GM19025 (cell line): ENCODE data around the gene CEACAM4.
"Not testable (repeated sequence)": the region's sequence is repeated elsewhere in the genome, so short reads cannot be mapped to it uniquely, and the experiment has no call there.

Source experiments
- ATAC-seq: cut with Tn5 transposase; IDR thresholded peaks from one replicate; pipeline ENCODE4 v1.9.1; 2021; ENCODE audit warnings: mild to moderate bottlenecking, low read depth, moderate library complexity; ENCODE audit not compliant: unreplicated experiment

CEACAM4 gene

DNA sequence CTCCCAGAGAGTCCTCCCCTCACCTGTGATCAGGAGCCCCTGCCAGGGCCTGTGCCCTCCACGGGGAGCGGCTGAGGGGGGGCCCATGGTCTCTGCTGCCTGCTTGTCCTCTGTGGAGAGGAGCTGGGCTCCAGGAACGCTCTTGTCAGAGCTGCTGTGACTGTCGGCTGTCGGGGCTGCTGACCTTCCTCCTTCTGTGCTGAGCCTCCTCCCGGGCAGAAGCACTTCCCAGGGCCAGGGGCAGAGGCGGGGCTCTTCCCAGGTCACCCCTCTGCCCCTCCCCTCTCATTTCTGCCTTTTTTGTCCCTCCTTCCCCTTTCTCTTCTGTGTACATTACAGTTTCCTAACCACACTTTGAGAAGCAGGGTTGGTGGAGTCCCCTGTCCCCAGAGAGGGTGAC is at the start of gene CEACAM4:
CEACAM4 (minus strand) TSS at position 198 of the 400 bp plus-strand sequence; CDS start at position 87, 111 bp downstream.
- ATAC-seq: no peak

DNA sequence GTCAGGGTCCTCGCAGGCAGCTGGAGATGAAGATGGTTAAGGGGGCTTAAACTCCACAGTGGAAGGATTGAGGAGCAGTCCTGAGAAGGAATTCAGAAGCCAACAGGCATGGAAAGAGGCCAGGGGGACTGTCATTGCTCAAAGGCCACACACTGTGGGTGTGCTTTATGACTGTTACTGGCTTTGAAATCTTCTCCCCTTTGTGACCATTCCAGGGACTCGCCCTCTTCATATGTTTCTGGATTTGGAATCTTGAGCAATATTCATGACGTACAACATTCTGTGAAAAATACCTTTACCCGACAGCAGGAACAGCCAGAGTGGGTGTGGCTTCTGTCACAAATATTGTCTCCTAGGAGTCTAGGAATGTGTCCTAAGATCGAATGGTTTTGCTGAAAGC is 44.6 kb upstream of the CEACAM4 start:
- no peak for ATAC-seq

DNA sequence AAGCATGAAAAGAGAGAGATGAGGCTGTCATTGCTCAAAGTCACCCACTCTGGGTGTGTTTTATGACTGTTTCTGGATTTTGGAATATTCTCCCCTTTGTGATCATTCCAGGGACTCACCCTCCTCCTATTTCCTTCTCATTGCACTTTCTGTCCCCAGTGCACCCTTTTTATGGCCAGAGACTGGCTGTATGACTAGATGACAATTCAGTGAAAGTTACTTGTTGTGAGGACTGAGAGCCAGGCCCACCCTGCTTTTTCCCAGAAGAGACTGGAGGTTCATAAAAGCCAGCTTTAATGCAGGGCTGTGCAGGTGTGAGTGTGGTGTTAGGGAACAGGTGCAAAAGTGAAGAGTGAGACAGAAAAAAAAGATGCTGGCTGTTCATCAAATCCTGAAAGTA is 43.9 kb upstream of the CEACAM4 start:
- ATAC-seq: no peak

DNA sequence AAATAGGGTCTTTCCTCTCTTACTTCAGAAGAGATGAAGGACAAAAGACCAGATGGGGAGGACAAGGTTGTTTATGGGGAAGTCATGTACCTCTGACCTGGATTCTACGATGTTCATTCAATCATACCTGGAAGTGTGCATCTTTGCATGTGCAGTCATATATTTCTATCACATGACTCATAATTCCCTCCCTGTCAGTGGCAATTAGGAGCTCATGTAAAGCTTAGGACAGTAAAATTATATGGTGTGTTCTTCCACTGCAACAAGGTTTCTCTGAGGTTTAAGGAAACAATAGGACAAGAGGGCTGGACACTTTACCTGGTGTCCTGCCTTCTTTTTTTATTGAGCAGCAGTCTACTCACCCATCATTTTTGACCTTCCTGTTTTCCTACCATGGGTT is 41.4 kb upstream of the CEACAM4 start:
- no peak for ATAC-seq

DNA sequence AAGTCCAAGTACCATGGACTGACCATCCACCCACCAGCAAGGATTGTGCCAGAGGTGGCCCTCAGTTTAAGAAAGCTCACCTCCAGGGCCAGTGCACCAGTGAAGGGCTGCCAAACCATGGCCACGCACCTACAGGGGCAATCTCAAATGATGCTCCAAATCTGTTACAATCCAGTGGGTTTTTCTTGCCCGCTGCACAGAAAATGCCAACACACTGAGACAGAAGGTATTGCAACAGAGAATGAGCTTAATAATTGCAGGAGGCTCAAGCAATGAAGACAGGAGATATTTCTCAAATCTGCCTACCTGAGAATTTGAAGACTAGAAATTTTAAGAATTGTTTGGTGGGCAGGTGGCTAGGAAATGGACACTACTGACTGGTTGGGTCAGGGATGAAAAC is 39.2 kb upstream of the CEACAM4 start:
- no peak for ATAC-seq

DNA sequence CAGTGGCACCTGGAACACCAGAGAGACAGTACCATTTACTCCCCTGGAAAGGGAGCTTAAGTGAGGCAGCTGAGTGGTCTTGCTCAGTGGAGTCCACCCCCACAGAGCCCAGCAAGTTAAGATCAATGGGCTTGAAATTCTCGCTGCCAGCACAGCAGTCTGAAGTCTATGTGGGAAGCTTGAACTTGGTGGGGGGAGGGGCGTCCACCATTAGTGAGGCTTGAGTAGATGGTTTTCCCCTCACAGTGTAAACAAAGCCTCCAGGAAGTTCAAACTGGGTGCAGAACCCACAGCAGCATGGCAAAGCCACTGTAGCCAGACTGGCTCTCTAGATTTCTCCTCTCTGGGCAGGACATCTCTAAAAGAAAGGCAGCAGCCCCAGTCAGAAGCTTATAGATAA is 30.3 kb upstream of the CEACAM4 start:
- no peak for ATAC-seq

DNA sequence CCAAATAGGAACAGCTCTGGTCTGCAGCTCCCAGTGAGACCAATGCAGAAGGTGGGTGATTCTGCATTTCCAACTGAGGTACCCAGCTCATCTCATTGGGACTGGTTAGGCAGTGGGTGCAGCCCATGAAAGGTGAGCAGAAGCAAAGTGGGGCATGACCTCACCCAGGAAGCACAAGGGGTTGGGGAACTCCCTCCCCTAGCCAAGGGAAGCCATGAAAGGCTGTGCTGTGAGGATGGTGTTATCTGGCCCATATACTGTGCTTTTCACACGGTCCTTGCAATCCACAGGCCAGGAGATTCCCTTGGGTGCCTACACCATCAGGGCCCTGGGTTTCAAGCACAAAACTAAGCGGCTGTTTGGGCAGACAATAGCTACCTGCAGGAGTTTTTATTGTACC is 29.9 kb upstream of the CEACAM4 start:
- ATAC-seq: not testable (repeated sequence)

DNA sequence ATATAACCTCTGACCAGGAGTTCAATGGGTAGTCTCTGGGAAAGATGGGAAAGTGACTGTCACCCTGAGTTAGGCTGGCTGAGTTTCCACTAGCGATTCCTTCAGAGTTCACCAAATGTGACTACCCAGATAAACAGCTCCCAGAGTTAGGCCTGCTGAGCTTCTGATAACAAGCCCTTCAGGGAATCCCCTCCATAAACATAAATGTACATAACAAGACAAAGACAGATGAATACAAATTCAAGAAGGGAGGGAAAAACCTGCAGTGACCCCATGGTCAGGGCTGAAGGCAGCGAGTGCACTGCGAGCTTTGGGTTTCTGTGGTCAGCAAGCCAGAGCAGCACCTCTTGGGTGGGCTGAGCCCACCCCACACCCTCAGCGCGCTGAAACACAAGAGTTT is 25.4 kb upstream of the CEACAM4 start:
- ATAC-seq: no peak

DNA sequence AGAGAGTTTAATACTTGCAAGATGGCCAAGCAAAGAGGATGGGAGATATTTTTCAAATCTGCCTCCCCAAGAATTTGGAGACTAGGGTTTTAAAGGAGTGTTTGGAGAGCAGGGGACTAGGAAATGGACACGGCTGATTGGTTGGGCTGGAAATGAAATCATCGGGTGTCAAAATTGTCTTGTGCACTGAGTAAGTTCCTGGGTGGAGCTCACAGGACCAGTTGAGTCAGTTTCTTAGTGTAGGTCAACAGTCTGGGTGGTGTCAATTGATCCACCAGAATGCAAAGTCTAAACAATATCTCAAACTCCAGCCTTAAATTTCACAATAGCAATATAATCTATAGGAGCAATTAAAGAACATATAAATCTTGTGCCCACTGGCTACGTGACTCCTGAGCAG is 23.0 kb upstream of the CEACAM4 start:
- no peak for ATAC-seq

DNA sequence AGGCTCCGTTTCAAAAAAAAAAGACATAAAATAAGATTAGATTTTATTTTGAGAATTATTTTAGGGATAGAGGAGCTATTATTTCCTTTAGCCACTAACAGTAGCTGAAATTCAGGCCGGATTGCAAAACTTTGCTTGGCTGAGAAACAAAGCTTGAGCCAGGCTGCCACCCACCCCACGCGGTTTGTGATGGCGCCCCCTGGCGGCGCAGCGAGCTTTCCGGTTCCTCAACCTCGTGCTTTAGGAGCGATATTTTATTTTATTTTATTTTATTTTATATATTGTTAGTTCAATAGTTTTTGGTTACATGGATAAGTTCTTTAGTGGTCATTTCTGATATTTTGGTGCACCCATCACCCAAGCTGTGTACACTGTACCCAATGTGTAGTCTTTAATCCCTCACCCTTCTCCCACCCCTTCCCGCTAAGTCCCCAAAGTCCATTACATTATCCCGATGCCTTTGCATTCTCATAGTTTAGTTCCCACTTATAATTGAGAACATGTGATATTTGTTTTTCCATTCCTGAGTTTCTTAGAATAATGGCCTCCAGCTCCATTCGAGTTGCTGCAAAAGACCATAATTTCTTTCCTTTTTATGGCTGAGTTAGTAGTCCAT is 19.8 kb upstream of the CEACAM4 start:
- no peak for ATAC-seq

DNA sequence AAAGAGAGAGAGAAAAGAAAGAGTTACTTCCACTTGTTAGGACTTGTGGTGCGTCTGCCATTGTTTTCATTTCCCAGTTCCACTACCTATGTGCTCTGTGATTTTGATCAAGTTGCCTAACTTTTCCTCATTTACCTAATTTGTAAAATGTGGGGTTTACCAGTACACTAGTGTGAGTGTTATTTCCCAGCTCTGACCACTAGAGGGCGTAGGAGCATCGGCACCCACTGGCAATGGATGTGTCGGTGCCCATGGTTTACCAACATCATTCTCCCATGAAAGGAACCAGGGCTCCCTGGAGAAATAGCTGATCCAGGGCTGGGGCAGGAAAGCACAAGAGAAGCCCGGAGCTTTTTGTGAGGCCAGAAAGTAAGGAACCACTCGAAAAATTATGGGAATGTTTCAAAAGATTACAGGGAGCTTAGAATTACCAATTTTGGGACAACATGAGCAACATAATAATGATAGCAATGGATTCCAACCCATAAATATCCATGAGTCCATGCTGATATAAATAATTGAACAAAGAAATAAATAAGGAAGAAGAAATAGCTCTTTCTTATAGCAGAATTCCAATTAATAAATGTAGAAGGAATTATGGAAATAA is 15.1 kb upstream of the CEACAM4 start:
- ATAC-seq: no peak

DNA sequence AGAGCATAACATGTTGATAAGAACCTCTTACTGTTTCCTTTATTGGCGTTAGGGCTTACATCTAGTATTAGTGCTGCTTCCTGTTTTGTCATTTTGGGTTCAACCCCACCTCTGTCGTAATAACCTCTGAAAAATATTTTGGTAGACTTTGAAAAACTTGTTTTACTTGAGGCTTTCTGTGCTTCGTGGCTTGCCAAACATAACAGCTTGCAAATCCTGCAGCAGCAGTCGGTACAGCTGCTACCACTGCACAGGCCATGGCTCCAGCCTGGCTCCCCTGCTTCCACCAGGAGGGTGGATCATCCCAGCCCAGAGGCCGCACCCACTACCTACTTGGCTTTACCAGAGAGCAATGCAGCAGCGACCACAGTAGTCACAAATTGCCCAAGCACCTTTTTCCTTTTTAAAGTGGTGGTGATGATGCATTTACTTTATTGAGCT is 11.8 kb upstream of the CEACAM4 start:
- no peak for ATAC-seq

DNA sequence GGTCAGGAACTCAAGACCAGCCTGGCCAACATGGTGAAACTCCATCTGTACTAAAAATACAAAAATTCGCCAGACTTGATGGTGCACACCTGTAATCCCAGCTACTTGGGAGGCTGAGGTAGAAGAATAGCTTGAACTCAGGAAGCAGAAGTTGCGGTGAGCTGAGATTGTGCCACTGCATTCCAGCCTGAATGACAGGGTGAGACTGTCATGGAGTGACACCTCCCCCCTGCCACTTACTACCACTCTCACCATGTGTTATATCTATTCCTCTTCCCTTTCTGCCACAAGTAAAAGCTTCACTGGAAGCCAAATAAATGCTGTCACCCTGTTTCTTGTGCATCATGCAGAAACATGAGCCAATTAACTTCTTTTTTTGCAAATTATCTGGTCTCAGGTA is 10.6 kb upstream of the CEACAM4 start:
- ATAC-seq: no peak

DNA sequence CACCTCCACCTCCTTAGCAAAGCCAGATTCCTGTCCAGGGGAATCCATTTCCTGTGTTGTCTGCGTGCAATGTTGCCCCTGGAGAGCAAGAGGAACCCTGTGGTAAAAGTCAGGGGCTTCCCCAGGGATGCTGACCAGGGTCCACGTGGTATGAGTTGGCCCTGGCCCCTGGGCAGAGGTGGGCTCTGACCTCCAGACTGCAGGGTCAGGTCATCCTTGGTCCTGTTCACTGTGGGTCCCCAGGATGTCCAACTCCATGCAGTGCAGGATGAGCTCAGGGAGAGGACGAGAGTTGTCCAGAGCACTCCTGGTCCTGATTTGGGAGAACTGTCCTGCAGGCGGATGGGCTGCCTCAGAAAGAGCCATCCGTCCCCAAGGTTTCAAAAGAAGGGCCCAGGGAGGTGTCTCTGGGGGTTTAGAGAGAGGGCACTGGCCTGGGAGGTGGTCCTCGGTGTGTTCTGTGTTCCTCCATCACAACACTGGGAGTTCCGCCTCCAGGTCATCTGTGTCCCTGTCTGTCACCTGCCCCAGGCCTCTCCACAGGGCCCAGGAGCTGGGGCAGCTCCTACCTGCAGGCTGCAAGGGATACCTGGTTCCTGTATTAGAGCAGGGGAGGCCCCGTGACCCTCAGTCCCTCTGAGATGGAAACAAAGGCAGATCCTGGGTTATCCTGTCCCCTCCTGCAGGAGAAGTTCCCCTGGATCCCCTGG is 1.2 kb upstream of the CEACAM4 start:
- no peak for ATAC-seq

DNA sequence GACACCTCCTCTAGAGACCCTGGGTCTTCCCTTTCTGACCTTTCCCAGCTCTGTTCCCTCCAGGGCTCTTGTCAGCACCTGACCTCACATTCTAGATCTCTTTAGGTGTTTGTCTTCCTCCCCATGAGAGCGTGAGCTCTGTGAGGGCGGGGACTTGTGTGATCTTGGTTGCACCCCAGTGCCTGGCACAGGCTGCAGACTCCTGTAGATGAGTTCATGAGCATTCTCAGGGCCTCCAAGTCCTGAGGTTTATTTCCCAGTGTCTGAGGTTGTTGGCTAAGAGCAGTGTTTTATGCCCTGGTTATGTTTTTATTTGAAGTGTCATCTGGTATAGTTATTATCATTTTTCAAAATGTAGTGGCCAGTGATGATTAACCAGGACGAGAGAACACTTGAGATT is 596 bp downstream of the CEACAM4 start:
- no peak for ATAC-seq

DNA sequence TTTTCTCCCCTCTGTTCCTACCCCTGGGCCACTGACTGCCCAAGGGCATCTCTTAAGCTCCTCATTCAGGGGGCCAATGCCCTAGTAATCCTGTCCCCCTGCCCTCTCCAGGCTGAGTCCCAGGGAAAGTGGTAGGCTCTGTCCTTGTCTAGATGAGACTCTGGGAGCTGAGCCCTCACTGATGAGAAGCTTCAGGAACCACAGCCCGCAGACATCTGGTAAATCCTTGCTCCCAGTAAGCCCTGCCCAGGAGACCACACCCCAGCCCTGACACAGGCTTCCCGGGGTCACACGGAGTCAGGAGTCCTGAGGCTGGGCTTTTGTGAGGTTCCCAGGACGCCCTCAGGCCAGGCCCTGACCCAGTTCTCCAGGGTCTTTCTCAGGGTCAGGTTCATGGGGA is 1.9 kb downstream of the CEACAM4 start:
- no peak for ATAC-seq

DNA sequence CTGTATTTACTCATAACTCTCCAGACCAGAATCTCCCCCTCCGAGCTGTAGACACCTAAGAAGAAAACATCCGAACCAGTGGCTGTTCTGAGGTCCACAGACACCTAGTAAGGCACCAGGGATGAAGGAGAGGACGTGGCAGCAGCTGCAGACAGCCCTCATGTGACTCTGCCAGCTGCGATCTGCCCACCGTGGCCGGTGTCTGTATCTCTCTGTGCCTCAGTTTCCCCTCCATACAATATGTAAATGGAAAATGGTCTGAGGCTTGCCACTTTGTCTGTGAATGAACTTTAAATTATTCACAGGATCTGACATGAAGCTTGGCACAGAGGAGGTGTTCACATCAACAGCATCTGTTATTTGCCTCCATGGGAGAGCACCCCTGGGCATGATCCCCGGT is 2.4 kb downstream of the CEACAM4 start:
- ATAC-seq: no peak

DNA sequence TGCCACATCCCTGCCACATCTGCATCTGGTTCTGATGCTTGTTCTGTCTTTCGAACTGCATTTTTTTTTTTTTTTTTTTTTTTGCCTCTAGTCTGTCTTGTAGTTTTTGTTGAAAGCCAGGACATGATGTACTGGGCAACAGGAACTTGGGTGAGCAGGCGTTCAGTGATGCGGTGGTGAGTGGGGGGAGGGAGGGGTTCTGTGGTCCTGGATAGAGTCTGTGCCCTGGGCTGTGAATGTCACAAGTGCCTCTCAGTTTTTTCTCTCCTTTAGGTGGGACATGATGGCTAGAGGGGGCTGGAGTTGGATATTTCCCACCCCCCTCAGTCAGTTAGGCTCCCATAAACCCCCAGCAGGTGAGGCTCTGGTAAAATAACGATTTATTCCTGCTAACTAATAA is 3.5 kb downstream of the CEACAM4 start:
- ATAC-seq: no peak

DNA sequence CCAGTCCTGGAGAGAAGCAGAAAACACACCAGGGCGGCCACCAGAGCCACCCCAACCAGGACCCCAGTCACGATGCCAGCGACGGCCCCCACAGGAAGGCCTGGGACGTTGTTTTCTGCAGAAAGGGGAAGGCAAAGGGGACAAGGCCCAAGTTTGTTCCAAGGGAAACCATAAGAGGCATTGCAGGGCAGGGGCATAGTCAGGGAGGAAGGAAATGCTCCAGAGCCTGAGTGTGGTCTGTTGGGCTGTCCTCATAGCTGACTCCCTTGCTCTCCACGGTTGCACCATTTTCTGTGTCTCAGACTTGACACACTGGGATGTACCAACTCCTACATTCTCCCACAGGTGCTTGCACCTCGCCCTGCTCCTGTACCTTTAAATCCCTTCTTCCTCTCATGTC is 5.2 kb downstream of the CEACAM4 start:
- no peak for ATAC-seq

DNA sequence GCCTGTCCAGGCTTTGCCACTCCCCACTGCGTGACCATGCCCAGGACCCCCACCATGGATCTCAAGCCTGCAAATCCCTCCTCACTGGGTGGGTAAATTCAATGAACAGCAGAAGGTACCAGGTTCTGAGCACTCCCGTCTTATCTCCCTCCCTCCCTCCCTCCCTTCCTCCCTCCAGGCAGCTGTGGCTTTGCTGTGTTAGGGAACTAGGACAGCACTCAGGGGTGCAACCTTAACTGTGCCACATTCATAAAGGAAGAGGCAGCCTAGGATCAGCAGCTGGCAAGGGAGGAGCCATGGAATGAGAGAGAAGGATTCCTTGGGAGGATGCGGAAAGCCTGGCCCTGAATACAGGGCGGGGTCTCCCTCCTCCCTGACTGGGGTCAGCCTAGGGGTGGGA is 5.6 kb downstream of the CEACAM4 start:
- no peak for ATAC-seq

DNA sequence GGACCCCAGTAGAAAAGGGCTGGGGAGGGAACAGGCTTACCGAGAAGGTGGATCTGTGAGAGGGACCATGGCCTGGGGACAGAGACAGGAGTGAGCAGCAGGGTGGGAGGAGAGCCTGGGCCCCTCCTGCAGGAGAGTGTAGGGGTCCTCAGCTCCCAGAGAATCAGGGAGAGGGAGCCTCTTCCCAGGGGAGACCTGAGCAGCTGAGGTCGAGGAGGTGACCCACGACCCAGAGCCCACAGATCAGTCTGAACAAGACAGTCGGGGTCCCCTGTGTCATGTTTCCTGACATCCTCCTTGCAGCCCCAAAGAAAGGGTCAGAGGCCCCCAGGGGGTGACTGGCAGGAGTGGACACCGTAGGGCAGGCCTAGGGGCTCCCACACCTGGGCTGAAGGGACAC is 6.7 kb downstream of the CEACAM4 start:
- no peak for ATAC-seq

DNA sequence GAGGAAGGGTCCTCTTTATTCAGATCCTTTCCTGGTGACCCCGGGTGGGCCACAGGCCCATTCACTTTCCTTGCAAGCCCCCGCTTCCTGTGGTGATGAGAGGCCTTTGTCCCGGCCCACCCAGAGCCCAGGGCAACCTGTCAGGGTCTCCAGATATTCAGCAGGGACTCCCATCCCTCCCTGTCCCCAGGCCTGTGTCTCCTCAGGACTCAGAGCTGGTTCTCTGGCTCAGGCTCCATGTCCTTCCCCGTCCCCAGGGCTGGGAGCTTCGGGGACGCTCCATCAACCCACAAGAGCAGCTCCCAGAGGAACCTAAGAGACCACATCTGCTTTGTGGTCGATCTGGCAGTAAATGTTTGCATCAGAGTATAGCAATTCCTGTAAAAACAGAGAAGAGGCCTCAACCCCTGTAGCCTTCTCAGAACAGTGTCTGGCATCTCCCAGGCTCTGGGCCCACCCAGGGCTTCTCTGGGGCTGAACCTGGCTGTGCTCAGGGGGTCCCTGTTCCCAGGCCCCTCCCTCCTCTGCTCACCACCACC is 7.8 kb downstream of the CEACAM4 start:
- ATAC-seq: no peak
